Kidney (tissue), 14 donors: ENCODE results near the gene CST2. TPM values are rescaled to one million over a fixed set of nuclear protein-coding genes. Genes with fewer than 3 reads are reported as not detected.
"Not testable (repeated sequence)": the region's sequence is repeated elsewhere in the genome, so short reads cannot be mapped to it uniquely, and the experiment has no call there.

ENCODE experiments used
- DNase-seq, 5 donors: peaks; one replicate each; pipeline ENCODE4 v3.0.0-alpha.2; 2013 to 2020
- FAIRE-seq: peaks from 2 replicates; lab custom pipeline; 2012; peaks lifted over from hg19 to GRCh38; lab: Jason Lieb, UNC
- H3K27ac ChIP-seq, 2 donors: one replicate each; pipeline ENCODE4 v1.7.0; 2013; ENCODE audit warnings: low read depth in 2 of 2, low read length in 2 of 2, inconsistent platforms in 1 of 2
- H3K27me3 ChIP-seq: one replicate; pipeline ENCODE4 v1.7.1; 2013; ENCODE audit warnings: low read length, inconsistent platforms; ENCODE audit not compliant: control insufficient read depth, insufficient read depth
- H3K36me3 ChIP-seq, 3 donors: one replicate each; pipeline versions ENCODE4 v1.7.0 to v1.7.1; 2013; ENCODE audit warnings: low read length in 3 of 3, control low read depth in 1 of 3, inconsistent platforms in 1 of 3; ENCODE audit not compliant: insufficient read depth in 3 of 3, control insufficient read depth in 2 of 3
- H3K4me1 ChIP-seq, 3 donors: one replicate each; pipeline versions ENCODE4 v1.7.0 to v1.7.1; 2013; ENCODE audit warnings: low read length in 3 of 3, inconsistent platforms in 1 of 3, low read depth in 1 of 3; ENCODE audit not compliant: control insufficient read depth in 2 of 3, insufficient read depth in 2 of 3
- H3K4me3 ChIP-seq, 3 donors: one replicate each; pipeline versions ENCODE4 v1.7.0 to v1.8.1; 2013; ENCODE audit warnings: low read length in 3 of 3, control low read depth in 1 of 3, inconsistent platforms in 1 of 3
- H3K9ac ChIP-seq, 3 donors: one replicate each; pipeline versions ENCODE4 v1.7.0 to v1.7.1; 2013; ENCODE audit warnings: low read length in 3 of 3, control low read depth in 1 of 3, inconsistent platforms in 1 of 3
- H3K9me3 ChIP-seq, 3 donors: one replicate each; pipeline versions ENCODE4 v1.7.0 to v1.7.1; 2013; ENCODE audit warnings: low read length in 3 of 3, control low read depth in 1 of 3, inconsistent platforms in 1 of 3; ENCODE audit not compliant: control insufficient read depth in 2 of 3, insufficient read depth in 1 of 3
- intact Hi-C: fragments of 100-400 bp; cut with DNase I; formaldehyde crosslinking; loops from one replicate; pipeline ENCODE4 v1.11.1; 2022
- polyA plus RNA-seq: library from polyadenylated mRNA; stranded (reverse); fragments of 350-450 nt; fragmentation: Illumina TruSeq; extraction: RNeasy Lipid Tissue Mini Kit (QIAGEN cat#74804); gene quantifications from one replicate; pipeline ENCODE4 v1.2.3, GENCODE V29; 2014; ENCODE audit warnings: low read depth, low replicate concordance; ENCODE audit not compliant: insufficient read depth
- total RNA-seq: library from RNA; stranded (reverse); fragmentation: NEBNext Ultra II Directional; extraction: Animal tissue kit (Norgen Biotek cat#: 25700); gene quantifications from one replicate; pipeline ENCODE4 v1.2.1, GENCODE V29; 2021
- TF ChIP-seq, protein P1 (sequence below): IDR thresholded peaks from 3 replicates; pipeline ENCODE4 v1.5.1; 2012; ENCODE audit warnings: mild to moderate bottlenecking, moderate library complexity, borderline replicate concordance; ENCODE audit not compliant: insufficient read depth; ENCODE audit errors: extremely low read depth
- donor health status: control.
- donor health status: control.
- donor health status: control.
- donor health status: control.
- donor health status: control.
- donor health status: DM: yes; HTN: yes; CAD: no.
- donor health status: Normal renal cell carcinoma (clear cell type).

The CST2 gene
- total and polyA plus RNA-seq, 2 donors from 2014 or later = not detected

GRCh38 chr20:23783447-23783846, 43.1 kb downstream of the CST2 start:
- H3K27me3 ChIP-seq = no peaks in the 10 kb centered on the region
- H3K9me3 ChIP-seq = peaks cover 0 to 3% (median 0%) of the 10 kb centered on the region in 3 donors
- intact Hi-C loops = no loop called here
- DNase-seq (no peak), FAIRE-seq (no peak)
- no peaks in the 10 kb centered on the region for H3K36me3 ChIP-seq
- TF ChIP-seq, protein P1, sequence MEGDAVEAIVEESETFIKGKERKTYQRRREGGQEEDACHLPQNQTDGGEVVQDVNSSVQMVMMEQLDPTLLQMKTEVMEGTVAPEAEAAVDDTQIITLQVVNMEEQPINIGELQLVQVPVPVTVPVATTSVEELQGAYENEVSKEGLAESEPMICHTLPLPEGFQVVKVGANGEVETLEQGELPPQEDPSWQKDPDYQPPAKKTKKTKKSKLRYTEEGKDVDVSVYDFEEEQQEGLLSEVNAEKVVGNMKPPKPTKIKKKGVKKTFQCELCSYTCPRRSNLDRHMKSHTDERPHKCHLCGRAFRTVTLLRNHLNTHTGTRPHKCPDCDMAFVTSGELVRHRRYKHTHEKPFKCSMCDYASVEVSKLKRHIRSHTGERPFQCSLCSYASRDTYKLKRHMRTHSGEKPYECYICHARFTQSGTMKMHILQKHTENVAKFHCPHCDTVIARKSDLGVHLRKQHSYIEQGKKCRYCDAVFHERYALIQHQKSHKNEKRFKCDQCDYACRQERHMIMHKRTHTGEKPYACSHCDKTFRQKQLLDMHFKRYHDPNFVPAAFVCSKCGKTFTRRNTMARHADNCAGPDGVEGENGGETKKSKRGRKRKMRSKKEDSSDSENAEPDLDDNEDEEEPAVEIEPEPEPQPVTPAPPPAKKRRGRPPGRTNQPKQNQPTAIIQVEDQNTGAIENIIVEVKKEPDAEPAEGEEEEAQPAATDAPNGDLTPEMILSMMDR = no peak
- no peak overlapping the region for H3K4me3 ChIP-seq
- no peaks in the 10 kb centered on the region for H3K4me1 ChIP-seq
- H3K27ac ChIP-seq = no peak overlapping the region
- H3K9ac ChIP-seq = no peak overlapping the region

- no peaks in the 10 kb centered on the region for H3K4me1 ChIP-seq
- H3K27me3 ChIP-seq = no peaks in the 10 kb centered on the region
- peak in 3 of 5 donors; percentile 34 to 38 (median 36) for DNase-seq
- H3K4me3 ChIP-seq = no peak overlapping the region
- FAIRE-seq = no peak
- intact Hi-C loops = no loop called here
- H3K27ac ChIP-seq = no peak overlapping the region
- no peak overlapping the region for H3K9ac ChIP-seq
- TF ChIP-seq, protein P1 = peak; percentile 39
- no peaks in the 10 kb centered on the region for H3K9me3 ChIP-seq
- H3K36me3 ChIP-seq = no peaks in the 10 kb centered on the region
Measured at GRCh38 chr20:23782366-23782983, 44.1 kb downstream of the CST2 start.

DNA sequence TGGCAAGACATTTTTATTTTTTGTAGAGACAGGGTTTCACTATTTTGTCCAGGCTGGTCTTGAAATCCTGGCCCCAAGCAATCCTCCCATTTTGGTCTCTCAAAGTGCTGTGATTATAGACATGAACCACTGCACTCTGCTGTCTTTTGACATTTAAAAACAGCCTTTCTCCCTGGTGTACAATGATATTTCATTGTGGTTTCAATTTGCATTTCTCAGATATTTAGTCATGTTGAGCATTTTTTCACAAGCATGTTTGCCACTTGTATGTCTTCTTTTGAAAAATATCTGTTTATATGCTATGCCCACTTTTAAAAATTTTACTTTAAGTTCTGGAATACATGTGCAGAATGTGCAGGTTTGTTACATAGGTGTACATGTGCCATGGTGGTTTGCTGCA, 47.9 kb downstream of the CST2 start:
- FAIRE-seq, H3K9ac ChIP-seq, H3K9me3 ChIP-seq, H3K4me1 ChIP-seq, H3K36me3 ChIP-seq, H3K27me3 ChIP-seq, H3K27ac ChIP-seq, intact Hi-C loops, DNase-seq, H3K4me3 ChIP-seq: not testable (repeated sequence)

DNA sequence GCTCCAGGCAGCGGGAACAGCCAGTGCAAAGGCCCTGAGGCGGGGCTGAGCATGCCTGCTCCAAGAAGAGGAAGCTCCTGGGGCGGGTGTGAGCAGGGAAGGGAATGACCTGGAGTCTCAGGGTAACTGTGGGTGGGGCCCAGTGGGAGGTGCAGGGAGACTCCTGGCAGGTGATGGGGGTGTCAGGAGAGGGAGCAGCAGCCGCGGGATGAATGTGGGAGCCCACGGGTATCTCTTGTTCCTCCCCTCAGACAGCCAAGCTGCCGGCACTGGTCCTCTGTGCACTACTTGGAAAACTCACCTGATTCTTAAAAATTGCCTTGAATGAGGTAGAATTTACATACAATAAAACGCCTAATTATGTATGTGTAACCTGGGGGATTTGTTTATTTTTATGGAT, 49.1 kb downstream of the CST2 start:
- intact Hi-C loops, FAIRE-seq, H3K9ac ChIP-seq, H3K27me3 ChIP-seq, H3K36me3 ChIP-seq, H3K4me3 ChIP-seq, H3K9me3 ChIP-seq, H3K4me1 ChIP-seq, H3K27ac ChIP-seq, DNase-seq: not testable (repeated sequence)
